Right kidney (tissue), 1 donor: ENCODE measurements around the gene VPS52.
"Not testable (repeated sequence)": the region's sequence is repeated elsewhere in the genome, so short reads cannot be mapped to it uniquely, and the experiment has no call there.

Source experiments
- DNase-seq: peaks from one replicate; pipeline ENCODE4 v3.0.0-alpha.2; 2016

VPS52 gene

DNA sequence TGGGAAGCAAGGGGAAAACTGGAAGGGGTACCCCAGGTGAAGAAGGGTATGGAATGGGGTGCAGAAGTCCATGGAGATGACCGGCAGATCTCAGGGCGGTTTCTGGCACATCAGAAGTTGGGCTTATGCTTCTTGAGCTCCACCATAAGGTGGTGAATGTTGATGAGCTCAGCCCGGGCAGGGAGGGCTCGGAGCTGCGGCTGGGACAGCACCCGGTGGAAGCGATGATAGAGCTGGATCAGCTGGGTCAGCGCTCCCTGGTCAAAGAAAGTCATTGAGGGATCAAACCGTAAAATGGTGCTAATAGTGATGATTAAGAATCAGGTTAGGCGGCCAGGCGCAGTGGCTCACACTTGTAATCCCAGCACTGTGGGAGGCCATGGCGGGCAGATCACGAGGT lies 20.9 kb downstream of the VPS52 start:
- no peak for DNase-seq

DNA sequence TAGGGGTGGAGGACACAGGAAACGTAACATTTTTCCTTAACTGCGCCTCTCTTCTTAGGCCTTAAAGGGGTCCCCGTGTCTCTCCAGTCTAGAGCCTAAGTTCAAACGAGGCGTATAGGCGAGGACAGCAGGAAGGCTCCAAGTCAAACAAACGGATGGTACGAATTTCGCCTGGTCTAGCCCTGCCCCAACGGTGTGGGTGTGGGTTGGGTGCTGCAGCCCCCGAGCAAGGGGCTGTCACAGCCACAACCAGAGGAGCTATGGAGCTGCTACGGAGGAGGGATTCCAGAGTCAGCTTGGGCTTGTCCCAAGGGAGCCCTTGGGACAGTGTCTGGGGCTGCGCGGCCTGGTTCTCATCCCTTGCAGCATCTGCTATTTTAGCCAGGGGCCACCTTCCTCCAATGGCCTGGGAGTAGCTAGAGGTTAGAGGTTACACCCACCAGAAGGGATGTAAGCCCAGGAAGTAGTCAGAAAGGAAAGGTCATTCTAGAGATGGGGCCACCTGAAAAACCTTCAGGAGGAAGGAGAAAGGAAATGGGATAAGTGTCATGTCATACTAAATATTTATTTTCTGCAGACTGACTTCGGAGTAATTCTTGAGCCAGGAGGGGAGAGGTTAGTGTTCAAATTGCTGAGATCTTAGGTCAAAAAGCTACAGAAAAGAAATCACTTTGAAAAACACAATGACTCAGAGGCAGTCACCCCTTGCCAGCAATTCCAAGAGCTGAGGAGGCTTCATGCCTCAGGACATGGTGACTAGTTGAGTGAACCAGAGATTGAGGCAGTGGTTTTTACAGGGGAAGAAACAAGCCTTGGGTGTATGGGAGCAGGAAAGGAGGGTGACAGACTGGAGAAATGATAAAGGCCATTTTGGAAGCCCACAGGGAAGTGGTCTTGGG lies 21.7 kb downstream of the VPS52 start:
- no peak for DNase-seq

DNA sequence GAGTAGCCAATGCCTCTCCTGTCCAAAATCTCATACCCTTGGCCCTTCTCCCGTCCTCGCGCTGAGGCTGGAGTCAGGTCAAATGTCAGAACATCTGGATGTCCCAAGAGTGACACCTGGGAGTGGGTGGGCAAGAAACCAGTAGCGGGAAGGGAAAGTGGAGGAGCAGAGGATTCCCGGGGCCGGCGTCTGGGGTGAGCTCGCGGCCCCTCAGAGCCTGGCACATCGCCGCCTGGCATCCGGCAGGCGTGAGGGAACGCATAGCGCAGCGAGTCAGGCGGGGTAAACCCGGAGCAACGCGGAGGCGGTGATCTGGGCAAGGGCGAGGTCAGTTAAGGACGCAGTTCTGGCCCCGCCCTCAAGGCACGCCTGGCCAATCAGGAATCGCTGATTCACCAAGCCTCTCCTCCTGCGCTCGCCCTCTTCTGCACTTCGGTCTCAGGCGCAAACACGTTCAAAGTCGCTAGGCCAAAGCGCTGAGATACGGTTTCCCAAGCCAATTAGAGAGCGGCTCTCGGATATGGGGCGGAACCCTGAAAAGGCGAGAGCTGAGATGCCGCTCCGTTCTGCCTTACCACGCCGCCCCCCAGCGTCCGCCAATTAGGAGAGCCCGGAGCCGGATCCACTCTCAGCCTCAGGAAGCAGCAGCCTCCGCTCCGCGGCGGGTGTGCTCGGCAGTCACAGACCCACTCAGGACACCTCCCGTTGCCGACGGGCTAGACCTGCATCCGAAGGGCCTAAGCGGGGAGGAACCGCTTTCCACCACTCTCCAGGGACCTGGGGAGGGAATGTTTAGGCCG lies 22.5 kb downstream of the VPS52 start:
- DNase-seq: peak; percentile 91

DNA sequence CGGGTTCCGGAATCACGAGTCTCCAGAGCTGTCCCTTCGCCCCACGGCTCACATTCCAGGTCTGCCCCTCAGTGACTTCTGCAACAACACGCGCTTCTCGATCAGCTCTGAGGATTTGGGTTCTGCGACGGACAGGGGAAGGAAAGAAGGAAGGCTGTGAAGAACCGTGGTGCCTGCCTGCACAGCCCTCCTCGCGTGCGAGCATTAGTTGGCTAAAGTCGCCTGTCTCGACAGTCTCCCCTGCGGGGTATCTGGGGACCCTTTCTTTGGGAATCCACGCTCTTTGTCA lies 23.1 kb downstream of the VPS52 start:
- peak; percentile 87 for DNase-seq

DNA sequence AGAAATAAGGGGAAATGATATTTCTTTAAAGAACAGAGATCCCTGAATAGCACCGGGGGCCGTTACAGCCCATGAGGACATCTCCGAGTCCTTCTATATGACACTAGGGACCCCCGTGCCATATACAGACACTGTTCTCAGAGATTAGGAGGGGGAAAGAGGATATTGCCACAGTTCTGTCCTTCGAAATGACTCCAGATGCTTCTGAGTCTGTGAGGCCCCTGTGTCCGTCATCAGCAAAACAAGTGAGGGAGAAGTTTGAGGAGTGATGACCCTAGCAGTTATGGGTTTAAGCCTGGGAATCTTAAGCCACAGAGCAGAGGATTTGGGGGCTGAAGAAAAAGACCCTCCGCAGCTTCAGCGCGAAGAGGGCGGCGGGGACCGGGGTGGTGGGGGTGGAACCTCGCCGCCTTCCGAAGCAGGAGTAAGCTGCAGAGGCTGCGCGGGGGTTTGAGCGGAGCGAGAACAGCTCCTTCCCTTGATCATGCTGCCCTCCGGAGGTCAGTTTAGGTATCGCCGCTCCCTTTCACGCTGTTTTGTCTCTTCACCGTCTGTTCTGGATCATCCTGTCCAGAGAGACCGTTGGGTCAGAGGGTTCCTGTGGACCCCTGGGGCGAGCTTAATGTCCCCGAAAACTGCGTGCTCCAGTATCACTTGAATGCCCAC lies 23.6 kb downstream of the VPS52 start:
- DNase-seq: peak; percentile 65

DNA sequence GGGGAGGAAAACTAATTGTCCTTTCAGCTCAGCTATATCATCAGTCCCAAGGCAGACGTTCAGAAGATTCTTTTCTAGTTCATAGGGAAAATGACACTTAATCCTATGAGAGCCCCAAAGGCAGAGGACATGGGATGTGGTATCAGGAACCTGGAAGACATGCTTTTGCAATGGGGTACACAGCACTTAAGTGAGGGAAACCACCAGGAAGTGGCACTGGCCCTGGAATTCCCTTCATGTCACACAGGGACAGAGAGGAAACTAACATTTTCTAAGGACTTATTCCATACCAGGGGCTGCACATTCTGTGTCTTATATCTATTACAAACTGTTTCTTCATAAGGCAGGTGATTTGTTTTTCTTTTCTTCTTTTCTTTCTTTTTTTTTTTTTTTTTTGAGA lies 28.2 kb downstream of the VPS52 start:
- no peak for DNase-seq

DNA sequence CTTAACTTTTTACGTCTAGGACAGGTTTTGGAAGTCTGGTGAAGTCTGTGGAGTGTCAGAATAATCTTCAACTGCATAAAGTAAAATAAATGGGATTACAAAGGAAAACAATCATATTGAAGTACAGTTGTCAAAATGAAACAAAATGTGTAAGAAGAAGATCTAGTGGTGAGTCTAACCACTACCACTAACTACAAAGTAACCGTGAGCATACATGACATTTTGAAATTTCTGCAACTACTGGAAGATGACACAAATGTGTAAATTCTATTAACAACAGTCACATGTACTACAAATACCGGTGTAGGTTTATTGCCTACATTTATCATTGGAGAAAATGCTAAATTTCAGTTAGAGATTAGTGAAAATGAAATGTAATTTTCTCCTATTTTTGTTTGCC lies 29.7 kb downstream of the VPS52 start:
- DNase-seq: no peak

DNA sequence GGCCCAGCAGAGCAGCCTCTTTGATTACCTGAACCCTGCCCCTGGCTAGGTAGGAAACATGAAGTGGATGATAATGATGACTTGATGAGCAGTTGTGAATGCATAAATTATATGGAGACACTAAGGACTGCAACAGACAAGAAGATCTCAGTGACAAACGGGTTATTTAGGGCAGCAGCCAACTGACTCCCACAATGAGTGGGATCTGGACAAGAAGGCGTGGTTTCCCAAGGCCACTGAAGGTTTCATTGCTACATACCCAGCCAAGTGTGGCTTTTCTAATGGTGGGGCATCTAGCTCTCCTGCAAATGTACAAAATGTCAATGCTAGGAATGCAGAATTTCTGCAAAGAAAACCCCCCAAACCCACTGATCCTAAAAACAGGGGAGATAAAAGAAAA lies 33.9 kb downstream of the VPS52 start:
- no peak for DNase-seq

DNA sequence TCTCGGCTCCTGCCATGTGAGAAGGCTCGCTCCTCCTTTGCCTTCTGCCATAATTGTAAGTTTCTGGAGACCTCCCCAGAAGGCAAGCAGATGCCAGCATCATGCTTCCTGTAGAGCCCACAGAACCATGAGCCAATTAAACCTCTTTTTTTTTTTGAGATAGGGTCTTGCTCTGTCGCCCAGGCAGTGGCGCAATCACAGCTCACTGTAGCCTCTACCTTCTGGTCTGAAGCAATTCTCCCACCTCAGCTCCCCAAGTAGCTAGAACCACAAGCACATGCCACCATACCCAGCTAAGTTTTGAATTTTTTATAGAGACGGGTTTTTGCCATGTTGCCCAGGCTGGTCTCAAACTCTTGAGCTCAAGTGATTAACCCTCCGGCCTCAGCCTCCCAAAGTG lies 34.8 kb downstream of the VPS52 start:
- no peak for DNase-seq

DNA sequence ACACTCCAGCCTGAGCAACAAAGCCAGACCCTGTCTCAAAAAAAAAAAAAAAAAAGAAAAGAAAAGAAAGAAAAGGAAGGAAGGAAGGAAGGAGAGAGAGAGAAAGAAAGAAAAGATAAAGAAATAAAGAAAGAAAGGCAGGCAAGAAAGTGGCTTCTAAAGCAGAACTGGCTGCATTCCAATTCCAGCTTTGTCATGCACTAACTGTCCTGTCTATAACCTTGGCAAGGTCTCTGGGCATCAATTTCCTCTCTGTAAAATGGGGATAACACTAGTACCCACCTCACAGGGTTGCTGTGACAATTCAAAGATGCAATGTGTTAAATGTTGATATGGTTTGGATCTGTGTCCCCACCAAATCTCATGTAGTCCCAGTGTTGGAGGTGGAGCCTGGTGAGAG lies 35.3 kb downstream of the VPS52 start:
- DNase-seq: no peak

DNA sequence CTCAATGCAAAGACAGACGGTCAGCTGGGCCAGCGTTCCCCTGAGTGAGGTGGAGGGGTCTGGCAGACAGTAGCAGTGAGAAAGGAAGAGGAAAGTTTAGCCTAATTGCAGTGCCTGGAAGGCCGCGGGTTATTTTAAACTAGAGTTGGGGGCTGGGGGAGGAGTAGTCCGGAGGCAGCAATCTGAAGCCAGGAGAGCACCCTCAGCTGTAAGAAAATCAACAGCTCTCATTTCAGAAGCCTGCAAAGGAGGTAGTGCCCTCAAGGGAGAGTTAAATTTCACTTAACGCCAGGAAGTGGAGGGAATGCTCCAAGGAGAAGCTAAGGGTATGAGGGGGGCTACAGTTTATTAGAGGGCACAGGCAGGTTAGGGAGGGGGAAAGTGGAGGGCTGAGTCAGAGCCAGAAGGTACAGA lies 36.4 kb downstream of the VPS52 start:
- DNase-seq: peak; percentile 41

DNA sequence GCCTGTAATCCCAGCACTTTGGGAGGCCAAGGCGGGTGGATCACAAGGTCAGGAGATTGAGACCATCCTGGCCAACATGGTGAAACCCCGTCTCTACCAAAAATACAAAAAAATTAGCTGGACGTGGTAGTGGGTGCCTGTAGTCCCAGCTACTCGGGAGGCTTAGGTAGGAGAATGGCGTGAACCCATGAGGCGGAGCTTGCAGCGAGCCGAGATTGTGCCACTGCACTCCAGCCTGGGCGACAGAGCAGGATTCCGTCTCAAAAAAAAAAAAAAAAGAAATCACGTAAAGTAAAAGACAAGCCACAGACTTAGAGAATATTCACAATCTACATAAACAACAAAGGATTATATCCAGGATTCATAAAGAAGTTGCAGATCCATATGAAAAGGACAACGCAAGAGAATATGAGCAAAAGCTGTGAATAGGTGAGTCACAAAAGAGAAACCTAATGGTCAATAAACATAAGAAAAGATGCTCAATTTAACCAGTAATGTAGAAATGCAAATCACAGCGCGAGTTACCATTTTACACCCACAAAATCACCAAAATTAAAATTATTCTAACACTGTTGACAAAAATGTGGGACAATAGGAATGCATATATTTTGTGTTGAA lies 45.1 kb downstream of the VPS52 start:
- DNase-seq: not testable (repeated sequence)

DNA sequence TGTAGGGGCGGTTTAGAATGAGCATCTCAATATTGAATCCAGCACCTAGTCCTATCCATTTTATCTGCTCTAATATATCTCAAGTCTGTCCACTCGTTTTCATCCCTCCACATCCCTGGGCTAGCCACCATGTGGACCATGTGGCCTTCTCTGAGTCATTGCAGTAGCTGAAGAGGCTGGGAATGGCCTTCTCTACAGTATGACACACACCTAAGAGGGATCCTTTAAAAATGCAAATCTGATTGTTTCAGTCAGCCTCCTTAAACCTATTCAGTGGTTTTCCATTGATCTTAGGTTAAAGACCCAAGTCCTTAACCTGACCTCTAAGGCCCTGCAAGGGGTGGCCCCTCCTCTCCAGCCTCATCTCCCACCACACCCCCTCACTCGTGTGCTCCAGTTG lies 54.0 kb downstream of the VPS52 start:
- no peak for DNase-seq

DNA sequence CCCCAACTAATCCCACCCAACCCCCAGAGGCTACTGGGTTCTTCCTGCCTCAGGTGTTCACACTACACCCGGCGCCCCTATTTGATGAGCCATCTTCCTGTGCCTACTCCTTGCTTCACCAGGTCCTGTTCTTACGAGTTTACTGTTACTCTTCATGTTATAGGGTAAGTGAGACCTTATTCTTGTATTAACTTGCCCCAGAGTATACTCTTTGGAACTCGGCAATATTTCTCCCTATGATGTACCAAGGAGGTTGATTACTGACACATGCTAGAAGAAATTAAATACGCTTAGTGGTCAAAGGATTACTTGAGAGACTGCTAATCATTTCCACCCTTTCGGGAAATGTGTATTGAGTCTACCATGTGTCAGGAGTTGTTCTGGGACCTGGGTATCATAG lies 54.4 kb downstream of the VPS52 start:
- DNase-seq: no peak

DNA sequence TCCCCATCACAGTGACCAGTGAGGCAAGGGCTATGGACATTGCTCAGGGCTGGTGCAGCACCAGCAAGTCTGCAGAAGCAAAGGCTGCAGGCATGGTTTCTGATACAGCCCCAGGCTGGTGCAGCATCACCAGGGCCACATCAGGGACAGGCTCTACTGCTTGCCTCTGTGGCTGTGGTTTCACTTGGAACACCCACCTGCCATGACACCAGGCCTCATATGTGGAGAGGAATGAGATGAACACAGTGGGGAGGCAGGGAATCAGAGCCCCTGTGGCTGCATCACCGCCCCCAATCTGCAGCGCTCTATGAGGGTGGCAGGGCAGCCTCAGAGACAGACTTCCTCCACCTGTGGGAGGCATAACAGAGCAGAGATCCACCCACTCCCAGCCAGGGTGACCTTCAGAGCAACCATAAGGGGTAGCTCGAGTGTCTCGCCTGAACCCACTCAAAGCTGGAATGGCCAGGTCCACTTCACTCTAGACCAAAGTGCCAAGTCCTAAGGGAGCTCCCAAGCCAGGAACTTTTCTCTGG lies 55.5 kb downstream of the VPS52 start:
- no peak for DNase-seq

DNA sequence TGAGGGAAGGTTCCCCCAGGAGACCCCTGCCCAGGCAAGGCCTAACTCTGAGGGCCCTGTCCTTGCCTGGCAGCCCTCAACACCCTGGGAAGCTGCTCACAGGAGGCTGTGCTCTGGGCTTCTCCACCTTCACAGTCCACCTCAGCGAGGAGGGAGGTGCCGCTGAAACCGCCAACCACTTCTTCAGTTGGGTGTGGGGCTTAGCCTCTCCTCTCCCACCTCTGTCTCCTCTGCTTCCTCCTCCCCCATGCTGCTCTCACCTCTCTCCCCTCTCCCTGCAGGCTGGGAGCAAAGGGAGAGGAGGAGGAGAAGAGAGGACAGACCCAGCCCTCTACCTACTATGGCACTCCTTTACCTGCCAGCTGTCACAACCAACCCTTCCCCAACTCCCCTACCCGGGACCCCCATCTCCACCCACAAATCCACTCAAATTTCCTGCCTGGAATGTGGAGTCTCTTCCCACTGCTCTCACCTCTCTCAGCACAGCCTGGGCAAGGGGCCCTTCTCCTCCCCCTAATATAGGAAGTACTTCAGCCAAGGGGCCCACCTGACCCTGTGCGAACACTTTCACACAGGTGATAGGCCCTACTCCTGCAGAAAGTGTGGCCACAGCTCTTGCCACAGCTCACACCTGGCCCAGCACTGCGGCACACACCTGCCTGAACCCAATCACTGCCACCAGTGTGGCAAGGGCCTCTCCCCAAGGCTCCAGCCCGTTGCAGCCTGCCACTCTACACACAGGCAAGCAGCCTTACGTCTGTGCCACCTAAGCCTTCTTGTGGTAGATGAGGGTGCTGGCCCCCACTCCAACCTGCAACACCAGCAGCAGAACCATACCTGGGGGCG lies 56.2 kb downstream of the VPS52 start:
- no peak for DNase-seq

DNA sequence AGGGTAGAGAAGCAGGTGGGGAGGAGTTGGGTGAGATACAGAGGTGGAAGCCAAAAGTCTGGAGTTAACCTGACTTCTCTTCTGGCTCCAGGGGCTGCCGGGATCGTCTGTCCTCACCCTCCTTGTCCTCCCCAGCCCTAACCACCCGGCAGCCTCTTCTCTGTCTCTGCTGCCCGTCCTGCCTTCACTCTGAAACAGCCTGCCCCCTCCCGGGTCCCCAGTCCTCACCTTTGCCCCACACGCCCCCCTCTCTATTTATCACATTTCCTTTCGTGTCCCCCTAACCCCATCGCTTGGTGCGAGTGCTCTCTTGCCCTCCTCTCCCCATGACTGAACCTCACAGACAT lies 57.7 kb downstream of the VPS52 start:
- DNase-seq: no peak

DNA sequence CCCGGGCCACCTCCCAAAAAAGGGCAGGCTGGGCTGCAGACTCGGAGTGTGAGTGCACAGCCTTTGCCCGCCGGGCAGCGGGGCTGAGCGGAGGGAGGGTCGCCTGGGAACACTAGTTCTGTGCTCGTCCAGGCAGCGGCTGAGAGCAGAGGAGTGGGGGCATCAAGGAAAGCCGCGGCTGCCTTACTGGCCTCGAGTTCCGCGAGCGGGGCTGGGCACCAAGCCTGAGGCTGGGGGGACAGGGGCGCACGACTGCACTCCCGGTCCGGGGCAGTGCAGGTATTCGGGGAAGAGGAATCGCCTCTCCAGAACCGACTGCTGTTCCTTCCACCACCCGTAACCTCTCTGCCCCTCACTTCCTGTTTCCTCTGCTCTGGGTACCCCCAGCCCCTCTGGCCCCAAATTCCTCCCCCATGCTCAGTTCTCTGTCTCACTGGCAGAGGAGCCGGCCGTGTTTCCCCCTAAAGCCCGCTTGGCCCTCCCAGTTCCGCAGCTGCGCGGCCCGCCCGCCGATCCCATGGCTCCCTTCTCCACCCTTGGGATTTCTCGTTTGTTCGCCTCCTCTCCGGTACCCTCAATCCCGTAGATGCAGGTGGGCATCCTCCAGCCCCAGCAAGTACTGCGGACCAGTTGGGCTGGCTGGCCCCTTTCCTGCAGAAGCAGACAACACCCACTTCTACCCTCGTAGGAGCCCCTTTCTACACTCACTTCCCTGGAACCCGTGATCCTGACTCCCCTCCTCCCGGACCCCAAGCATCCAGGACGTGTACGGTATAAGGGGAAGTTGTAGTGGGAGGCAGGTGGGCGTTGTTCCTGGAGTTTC lies 58.3 kb downstream of the VPS52 start:
- peak; percentile 64 for DNase-seq

DNA sequence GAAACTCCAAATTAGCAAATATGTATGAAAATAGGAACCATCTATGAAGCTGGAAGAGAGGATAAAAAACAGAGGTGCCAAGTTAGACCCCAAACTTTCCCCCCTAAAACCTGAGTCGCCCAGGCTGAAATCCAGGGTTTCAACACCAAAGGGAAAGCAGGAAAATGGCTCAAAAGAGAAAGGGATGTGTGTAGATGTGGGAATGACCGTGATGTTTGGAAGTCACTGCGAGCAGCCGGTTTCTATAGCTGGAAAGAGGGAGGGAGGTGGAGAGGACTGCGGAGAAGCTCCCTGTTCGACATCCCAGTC lies 58.9 kb downstream of the VPS52 start:
- DNase-seq: no peak

DNA sequence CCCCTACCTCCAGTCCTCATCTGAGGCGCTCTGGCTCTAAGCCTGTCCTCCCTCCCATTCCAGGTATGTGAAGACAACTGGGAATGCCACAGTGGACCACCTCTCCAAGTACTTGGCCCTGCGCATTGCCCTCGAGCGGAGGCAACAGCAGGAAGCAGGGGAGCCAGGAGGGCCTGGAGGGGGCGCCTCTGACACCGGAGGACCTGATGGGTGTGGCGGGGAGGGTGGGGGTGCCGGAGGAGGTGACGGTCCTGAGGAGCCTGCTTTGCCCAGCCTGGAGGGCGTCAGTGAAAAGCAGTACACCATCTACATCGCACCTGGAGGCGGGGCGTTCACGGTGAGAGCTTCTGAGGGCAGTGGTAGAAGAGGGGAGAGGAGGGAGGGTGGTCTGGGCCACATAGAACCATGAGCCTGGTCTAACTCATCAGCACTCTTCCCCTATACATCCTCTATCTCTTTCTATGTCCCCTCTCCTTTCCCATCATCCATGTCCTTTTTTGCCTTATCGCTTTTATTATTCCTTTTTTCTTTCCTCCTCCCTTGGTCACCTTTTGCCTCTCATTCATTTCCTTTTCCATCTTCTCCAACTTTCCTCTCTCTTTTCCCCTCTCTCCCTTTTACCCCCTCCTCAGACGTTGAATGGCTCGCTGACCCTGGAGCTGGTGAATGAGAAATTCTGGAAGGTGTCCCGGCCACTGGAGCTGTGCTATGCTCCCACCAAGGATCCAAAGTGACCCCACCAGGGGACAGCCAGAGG lies 59.8 kb downstream of the VPS52 start:
- DNase-seq: no peak
